ENCODE data around the gene C15orf39.
"Not testable (repeated sequence)": the region's sequence is repeated elsewhere in the genome, so short reads cannot be mapped to it uniquely, and the experiment has no call there.

The C15orf39 gene

DNA sequence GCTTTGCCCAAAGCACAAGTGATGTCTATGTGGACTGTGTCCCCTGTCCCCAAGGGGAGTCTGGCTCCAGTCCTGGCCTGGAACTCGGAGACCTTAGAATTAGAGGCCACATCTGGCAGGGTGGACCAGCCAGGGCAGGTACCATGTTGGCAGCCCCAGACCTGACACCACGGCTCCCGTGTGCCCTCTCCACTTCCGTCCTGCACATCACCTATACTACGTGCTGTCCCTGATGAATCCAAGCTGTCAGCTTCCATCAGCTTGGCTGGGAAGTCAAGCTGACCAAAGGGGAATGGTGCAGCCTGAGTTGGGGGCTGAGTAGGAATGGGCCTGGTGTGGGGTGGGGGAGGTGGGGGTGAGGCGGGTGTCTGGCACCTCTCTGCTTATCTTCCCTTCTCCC, 15.3 kb downstream of the C15orf39 start:
- DNase-seq (ENCODE audit: extremely low spot score) = no peak
- POLR2A ChIA-PET = interaction anchor here (0.6 kb wide), 1 partner anchor 13 kb away, joined by 3 read pairs; no protein-coding TSS in a partner anchor
- TF ChIP-seq, protein P1, sequence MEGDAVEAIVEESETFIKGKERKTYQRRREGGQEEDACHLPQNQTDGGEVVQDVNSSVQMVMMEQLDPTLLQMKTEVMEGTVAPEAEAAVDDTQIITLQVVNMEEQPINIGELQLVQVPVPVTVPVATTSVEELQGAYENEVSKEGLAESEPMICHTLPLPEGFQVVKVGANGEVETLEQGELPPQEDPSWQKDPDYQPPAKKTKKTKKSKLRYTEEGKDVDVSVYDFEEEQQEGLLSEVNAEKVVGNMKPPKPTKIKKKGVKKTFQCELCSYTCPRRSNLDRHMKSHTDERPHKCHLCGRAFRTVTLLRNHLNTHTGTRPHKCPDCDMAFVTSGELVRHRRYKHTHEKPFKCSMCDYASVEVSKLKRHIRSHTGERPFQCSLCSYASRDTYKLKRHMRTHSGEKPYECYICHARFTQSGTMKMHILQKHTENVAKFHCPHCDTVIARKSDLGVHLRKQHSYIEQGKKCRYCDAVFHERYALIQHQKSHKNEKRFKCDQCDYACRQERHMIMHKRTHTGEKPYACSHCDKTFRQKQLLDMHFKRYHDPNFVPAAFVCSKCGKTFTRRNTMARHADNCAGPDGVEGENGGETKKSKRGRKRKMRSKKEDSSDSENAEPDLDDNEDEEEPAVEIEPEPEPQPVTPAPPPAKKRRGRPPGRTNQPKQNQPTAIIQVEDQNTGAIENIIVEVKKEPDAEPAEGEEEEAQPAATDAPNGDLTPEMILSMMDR (IDR thresholded peaks at IDR 0.05; ENCODE audit: control extremely low read depth, extremely low read depth, low read depth, missing control alignments) = no peak
- CTCF ChIA-PET = interaction anchor here (2.3 to 3.0 kb wide), 3 partner anchors 10 to 187 kb away, joined by 6 to 23 read pairs (median 19); no protein-coding TSS in a partner anchor

GRCh38 chr15:75217574-75217973, 15.9 kb downstream of the C15orf39 start:
- POLR2A ChIA-PET; DNase-seq (ENCODE audit: extremely low spot score); CTCF ChIA-PET: not testable (repeated sequence)

DNA sequence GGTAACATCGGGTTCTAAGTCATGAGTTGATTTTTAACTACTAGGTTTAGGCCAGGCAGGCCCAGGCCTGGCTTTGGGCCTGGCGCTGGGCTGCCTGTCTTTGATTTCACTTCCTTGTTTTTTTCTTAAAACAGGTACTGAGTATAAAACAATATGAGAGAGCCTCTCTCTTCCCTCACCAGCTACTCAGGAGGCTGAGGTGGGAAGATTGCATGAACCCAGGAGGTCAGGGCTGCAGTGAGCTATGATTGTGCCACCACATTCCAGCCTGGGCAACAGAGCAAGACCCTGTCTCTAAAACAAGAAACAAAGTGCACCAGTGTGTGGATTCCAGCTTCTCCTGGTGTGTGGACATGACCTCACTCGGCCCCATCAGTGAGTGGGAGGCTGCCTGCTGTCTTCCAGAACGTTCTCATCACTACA, 17.8 kb downstream of the C15orf39 start:
- DNase-seq (ENCODE audit: extremely low spot score) = not testable (repeated sequence)
- ChIA-PET POLR2A (interaction anchor here (1.7 kb wide), 1 partner anchor 9 kb away, joined by 6 read pairs; no protein-coding TSS in a partner anchor), CTCF (interaction anchor here (0.9 to 1.8 kb wide), 6 partner anchors 13 to 269 kb away, joined by 3 to 5 read pairs (median 4); no protein-coding TSS in a partner anchor)

DNA sequence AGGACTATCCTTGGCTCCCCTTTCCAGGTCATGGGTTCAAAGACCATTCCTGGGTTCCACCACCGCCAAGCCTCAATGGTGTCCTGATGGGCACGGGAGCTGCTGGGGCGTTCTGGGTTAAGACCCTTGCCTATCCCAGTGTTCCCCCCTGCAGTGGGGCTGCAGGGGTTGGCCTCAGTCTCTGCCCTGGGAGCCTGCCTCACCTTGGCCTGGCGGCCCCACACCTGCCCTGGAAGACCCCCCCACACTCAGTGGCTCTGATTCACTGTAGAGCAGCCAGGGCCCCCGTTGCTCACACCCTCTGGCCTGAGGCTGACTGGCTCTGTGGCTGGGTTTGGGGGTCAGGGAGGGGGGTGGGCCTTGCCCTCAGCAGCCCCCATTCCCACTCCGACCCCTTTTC, 22.0 kb downstream of the C15orf39 start:
- CTCF ChIA-PET = interaction anchor here (1.3 to 2.3 kb wide), 3 partner anchors 9 to 194 kb away, joined by 4 to 7 read pairs (median 6); partner anchors contain the start of gene C15orf39
- POLR2A ChIA-PET = no interaction called here

GRCh38 chr15:75224281-75224680, 22.6 kb downstream of the C15orf39 start:
- TF ChIP-seq, protein P1 (IDR thresholded peaks at IDR 0.05; ENCODE audit: control extremely low read depth, extremely low read depth, low read depth, missing control alignments) = no peak
- no peak for DNase-seq (ENCODE audit: extremely low spot score)
- CTCF ChIA-PET = interaction anchor here (1.3 to 2.3 kb wide), 3 partner anchors 9 to 195 kb away, joined by 4 to 7 read pairs (median 6); partner anchors contain the start of gene C15orf39
- POLR2A ChIA-PET = no interaction called here

More for the DNA sequence above, 22.0 kb downstream of the C15orf39 start:
- TF ChIP-seq, protein P1 (IDR thresholded peaks at IDR 0.05; ENCODE audit: control extremely low read depth, extremely low read depth, low read depth, missing control alignments) = no peak
- no peak for DNase-seq (ENCODE audit: extremely low spot score)

DNA sequence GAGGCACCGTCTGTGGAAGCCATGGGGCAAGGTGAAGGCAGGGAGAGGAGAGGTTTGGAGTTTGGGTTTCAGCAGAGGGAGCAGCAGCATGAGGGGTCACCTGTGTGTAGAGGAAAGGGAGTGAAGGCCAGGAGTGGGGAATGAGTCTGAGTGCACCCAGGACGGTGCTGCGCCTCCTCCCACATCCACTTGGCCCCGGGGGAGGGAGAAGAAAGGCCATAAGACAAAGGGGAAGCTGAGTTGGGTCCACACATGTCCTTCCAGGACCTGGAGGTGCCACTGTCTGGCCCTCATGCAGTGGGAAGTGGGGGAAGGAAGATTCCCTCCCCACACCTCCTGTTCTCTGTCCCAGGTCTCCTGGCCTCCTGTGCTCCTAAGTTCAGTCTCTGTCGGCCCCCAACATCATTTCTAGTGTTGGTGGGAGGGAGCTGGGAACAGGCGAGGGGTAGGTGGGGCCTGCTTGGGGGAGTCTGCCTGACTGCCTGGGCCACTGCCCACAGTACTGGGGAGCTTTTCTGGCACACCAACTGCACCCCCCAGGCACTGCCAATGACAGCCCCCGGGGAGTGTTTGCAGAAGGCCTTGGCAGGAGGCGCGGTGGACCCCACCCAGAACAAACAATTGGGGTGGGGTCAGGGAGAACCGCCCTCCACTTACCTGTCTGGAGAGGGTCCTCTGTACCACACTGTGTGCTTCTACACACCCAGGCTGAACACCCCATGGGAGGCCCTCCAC, 23.6 kb downstream of the C15orf39 start:
- CTCF ChIA-PET = interaction anchor here (1.9 to 2.3 kb wide), 2 partner anchors 23 to 196 kb away, joined by 6 to 7 read pairs; partner anchors contain the start of gene C15orf39
- DNase-seq (ENCODE audit: extremely low spot score); POLR2A ChIA-PET: not testable (repeated sequence)

- no peak for DNase-seq (ENCODE audit: extremely low spot score)
- POLR2A ChIA-PET = no interaction called here
Observed at GRCh38 chr15:75225951-75226732, 24.5 kb downstream of the C15orf39 start.

GRCh38 chr15:75227112-75227511, 25.4 kb downstream of the C15orf39 start:
- CTCF ChIA-PET = interaction anchor here (0.8 to 1.7 kb wide), 3 partner anchors 45 to 198 kb away, joined by 3 read pairs; no protein-coding TSS in a partner anchor
- not testable (repeated sequence) for DNase-seq (ENCODE audit: extremely low spot score)
- POLR2A ChIA-PET = interaction anchor here (0.7 kb wide), 1 partner anchor 169 kb away, joined by 3 read pairs; no protein-coding TSS in a partner anchor

More at GRCh38 chr15:75225951-75226732, 24.5 kb downstream of the C15orf39 start:
- CTCF ChIA-PET = interaction anchor here (0.9 to 2.3 kb wide), 3 partner anchors 24 to 196 kb away, joined by 3 to 7 read pairs (median 3); partner anchors contain the start of gene C15orf39
- TF ChIP-seq, protein P1 (IDR thresholded peaks at IDR 0.05; ENCODE audit: control extremely low read depth, extremely low read depth, low read depth, missing control alignments) = no peak

Data from GM10248 (cell line).